ENCODE results near the gene SOWAHB. TPM values are rescaled to one million over a fixed set of nuclear protein-coding genes. Genes with fewer than 3 reads are reported as not detected.

SOWAHB gene, protein sequence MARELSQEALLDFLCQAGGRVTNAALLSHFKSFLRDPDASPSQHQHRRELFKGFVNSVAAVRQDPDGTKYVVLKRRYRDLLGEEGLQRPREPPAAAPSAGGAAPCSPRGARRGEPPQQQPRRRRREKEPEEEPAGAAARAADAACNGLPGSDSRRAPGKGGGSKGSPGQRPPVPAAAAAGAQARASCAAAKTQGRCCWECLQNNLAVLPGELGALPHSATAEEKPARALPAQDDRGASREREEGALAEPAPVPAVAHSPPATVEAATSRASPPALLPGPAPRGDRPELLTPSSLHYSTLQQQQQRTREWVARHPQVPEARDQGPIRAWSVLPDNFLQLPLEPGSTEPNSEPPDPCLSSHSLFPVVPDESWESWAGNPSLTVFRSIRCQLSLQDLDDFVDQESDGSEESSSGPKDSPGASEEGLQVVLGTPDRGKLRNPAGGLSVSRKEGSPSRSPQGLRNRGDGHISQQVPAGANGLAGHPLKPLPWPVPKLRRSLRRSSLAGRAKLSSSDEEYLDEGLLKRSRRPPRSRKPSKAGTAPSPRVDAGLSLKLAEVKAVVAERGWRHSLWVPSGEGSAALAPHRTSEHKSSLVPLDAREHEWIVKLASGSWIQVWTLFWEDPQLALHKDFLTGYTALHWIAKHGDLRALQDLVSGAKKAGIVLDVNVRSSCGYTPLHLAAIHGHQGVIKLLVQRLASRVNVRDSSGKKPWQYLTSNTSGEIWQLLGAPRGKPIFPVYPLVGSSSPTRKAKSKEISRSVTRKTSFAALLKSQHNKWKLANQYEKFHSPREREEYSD
- total RNA-seq: 1 to 10 TPM; 5.1 to 8.2 (median 6.9) TPM

DNA sequence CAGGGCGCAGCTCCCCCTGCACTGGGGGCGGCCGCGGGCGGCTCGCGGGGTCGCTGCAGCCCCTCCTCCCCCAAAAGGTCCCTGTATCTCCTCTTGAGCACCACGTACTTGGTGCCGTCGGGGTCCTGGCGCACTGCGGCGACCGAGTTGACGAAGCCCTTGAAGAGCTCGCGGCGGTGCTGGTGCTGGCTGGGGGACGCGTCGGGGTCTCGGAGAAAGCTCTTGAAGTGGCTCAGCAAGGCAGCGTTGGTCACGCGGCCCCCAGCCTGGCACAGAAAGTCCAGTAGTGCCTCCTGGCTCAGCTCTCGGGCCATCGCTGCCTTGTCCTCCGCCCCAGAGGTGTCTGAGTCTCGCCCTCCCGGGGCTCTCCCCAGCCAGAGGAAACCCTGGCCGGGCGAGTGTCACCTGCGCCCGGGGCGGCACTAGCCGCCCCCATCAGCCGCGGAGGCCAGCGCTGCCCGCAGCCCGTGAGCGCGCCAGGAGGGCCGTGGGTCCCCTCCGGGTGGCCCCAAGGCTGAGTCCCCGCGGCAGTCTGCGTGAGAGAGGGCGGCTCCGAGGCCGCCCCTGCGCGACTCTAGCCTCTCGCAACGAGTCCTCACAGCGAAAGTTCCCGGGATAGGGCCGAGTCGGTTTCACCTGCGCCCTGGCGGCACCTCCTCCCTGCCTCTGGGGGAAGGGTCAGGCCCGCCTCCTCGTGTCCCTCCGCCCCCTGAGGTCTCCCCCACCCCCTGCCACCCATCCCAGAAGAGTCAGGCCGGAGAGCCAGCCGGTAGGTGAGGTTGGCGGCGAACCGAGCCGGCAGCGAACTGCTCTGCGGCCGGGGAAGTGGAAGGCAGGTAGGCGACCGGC, at the start of gene SOWAHB:
SOWAHB (minus strand) TSS at position 609 of the 849 bp plus-strand sequence; CDS start at position 314, 295 bp downstream.
- Histone ChIP-seq H3K27me3 (no peaks in the 10 kb centered on the region), H3K4me1 (peaks cover 6 to 18% of the 10 kb centered on the region in 2 donors), H3K9me3 (no peaks in the 10 kb centered on the region), H3K4me3 (replicated peaks in 1 of 3) (peak within 1 kb of the TSS; percentile 63 to 71 (median 68)), H3K27ac (peak within 1 kb of the TSS; percentile 68 to 91 (median 81)), H3K36me3 (no peaks in the 10 kb centered on the region)
- TF ChIP-seq POLR2A (IDR thresholded peaks at IDR 0.05): peak in 1 of 2 donors; percentile 91
- TF ChIP-seq, protein P1, sequence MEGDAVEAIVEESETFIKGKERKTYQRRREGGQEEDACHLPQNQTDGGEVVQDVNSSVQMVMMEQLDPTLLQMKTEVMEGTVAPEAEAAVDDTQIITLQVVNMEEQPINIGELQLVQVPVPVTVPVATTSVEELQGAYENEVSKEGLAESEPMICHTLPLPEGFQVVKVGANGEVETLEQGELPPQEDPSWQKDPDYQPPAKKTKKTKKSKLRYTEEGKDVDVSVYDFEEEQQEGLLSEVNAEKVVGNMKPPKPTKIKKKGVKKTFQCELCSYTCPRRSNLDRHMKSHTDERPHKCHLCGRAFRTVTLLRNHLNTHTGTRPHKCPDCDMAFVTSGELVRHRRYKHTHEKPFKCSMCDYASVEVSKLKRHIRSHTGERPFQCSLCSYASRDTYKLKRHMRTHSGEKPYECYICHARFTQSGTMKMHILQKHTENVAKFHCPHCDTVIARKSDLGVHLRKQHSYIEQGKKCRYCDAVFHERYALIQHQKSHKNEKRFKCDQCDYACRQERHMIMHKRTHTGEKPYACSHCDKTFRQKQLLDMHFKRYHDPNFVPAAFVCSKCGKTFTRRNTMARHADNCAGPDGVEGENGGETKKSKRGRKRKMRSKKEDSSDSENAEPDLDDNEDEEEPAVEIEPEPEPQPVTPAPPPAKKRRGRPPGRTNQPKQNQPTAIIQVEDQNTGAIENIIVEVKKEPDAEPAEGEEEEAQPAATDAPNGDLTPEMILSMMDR (IDR thresholded peaks at IDR 0.05): no peak
- intact Hi-C loops (cut with DNase I): no loop called here
- 2 to 3% methylated on average over 13 to 24 of the region's 76 CpGs for WGBS, 2 donors
- peak; percentile 94 to 95 for DNase-seq

DNA sequence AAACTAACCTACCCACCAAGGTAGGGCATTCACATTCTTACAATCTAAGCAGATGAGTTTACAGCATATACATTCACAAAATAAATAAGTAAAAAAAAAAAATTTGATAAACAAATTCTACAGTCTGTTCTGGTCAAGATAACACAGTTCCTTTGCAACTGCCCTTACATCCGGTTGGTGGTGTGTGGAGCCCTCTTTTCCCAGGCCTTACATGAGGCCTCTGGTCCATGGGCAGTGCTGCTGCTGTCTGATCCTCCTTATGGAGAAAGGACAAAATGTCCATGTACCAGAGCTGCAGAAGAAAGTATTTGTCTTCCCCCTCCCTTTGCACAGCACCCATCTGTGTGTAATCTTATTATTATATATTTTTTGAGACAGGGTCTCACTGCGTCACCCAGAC, 49.4 kb upstream of the SOWAHB start:
- TF ChIP-seq, protein P1 (IDR thresholded peaks at IDR 0.05): no peak
- TF ChIP-seq POLR2A (IDR thresholded peaks at IDR 0.05): no peak
- Histone ChIP-seq H3K27me3 (no peaks in the 10 kb centered on the region), H3K36me3 (no peaks in the 10 kb centered on the region), H3K9me3 (no peaks in the 10 kb centered on the region), H3K27ac (no peak overlapping the region), H3K4me3 (replicated peaks in 1 of 3) (no peak overlapping the region), H3K4me1 (peaks cover 7 to 10% of the 10 kb centered on the region in 2 donors)
- DNase-seq: no peak
- intact Hi-C loops (cut with DNase I): no loop called here
- 82 to 86% methylated on average over 2 of the region's 2 CpGs for WGBS, 2 donors

DNA sequence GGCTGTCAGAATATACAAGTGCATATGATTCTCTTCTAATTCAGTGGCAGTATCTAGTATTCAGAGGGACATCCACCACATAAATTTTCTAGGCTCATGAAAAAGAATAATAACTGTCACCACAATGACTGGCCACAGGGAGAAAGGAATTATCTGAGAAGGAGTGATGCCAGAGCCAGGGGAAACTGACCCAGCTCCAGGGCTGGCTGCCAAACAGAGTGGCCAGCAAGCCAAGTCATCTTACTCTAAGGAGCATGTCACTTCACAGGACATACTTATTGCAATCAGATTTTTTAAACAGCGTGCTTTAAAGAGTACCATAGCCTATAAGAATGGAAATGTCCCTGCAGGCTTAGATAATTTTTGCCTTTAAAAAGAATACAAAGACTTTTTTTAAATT, 45.8 kb upstream of the SOWAHB start:
- TF ChIP-seq POLR2A (IDR thresholded peaks at IDR 0.05): no peak
- TF ChIP-seq, protein P1 (IDR thresholded peaks at IDR 0.05): no peak
- intact Hi-C loops (cut with DNase I): no loop called here
- WGBS, 2 donors: 81 to 94% methylated on average over 1 of the region's 1 CpG

DNA sequence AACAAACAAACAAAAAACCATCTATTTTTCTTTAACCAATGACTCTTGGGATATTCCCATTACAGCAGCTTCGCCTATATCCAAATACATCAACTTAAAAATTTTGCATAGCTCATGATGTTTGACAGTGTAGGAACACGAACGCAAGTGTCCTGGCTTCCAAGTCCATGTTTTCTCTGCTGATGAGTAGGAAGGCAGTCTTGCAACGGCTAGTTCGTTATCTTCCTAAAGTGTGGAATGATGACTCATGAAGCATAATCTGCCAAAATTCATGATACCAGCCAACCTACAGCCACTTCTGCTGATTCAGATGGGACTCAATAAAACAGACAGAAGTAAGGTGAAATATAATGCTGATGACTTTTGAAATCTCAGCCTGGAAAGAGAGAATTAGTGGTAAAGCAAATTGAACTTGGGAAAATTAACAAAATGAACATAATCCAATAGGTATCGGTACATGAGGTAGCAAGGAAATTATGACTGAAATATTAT, 45.2 kb upstream of the SOWAHB start:
- TF ChIP-seq, protein P1 (IDR thresholded peaks at IDR 0.05): no peak
- WGBS, 2 donors: 77 to 80% methylated on average over 6 of the region's 6 CpGs
- intact Hi-C loops (cut with DNase I): no loop called here

More for the DNA sequence above, 45.8 kb upstream of the SOWAHB start:
- no peak overlapping the region for H3K4me3 ChIP-seq (replicated peaks in 1 of 3)
- no peaks in the 10 kb centered on the region for H3K27me3 ChIP-seq
- DNase-seq: peak in 1 of 2 donors; percentile 14
- H3K9me3 ChIP-seq: no peaks in the 10 kb centered on the region
- H3K4me1 ChIP-seq: peaks cover 7% of the 10 kb centered on the region in 2 donors
- H3K36me3 ChIP-seq: no peaks in the 10 kb centered on the region
- H3K27ac ChIP-seq: no peak overlapping the region

More for the DNA sequence above, 45.2 kb upstream of the SOWAHB start:
- no peak for DNase-seq
- no peaks in the 10 kb centered on the region for H3K36me3 ChIP-seq
- H3K4me3 ChIP-seq (replicated peaks in 1 of 3): no peak overlapping the region
- H3K27ac ChIP-seq: no peak overlapping the region
- peaks cover 2 to 3% of the 10 kb centered on the region in 2 donors for H3K4me1 ChIP-seq
- no peaks in the 10 kb centered on the region for H3K9me3 ChIP-seq
- no peaks in the 10 kb centered on the region for H3K27me3 ChIP-seq
